HEK293T (cell line): ENCODE results near the gene ATG9A.

Source experiments
- CTCF ChIA-PET: fragments of 350-600 bp; formaldehyde crosslinking; extraction: SDS; loops from one replicate; lab custom pipeline; 2021; ENCODE audit warnings: antibody characterized with exemption, inconsistent platforms; lab: Yijun Ruan, JAX
- POLR2A ChIA-PET: fragments of 350-600 bp; formaldehyde crosslinking; extraction: SDS; loops from one replicate; lab custom pipeline; 2020; ENCODE audit warnings: antibody characterized with exemption, inconsistent platforms; lab: Yijun Ruan, JAX
- DNase-seq: peaks from one replicate; pipeline ENCODE4 v3.0.0; 2012; ENCODE audit warnings: mixed read lengths; ENCODE audit errors: extremely low spot score
- ARNT ChIP-seq: fragments of 450-650 bp; IDR thresholded peaks from 2 replicates; pipeline ENCODE4 v1.6.1; 2017; ENCODE audit warnings: mild to moderate bottlenecking
- BHLHE40 ChIP-seq: fragments of 450-650 bp; IDR thresholded peaks from 2 replicates; pipeline ENCODE4 v1.6.1; 2016; ENCODE audit warnings: mild to moderate bottlenecking, moderate library complexity, borderline replicate concordance
- CTBP1 ChIP-seq: fragments of 450-650 bp; IDR thresholded peaks from 2 replicates; pipeline ENCODE4 v1.6.1; 2016; ENCODE audit warnings: borderline replicate concordance
- ELF4 ChIP-seq: fragments of 450-650 bp; IDR thresholded peaks from 2 replicates; pipeline ENCODE4 v1.6.1; 2017; ENCODE audit warnings: antibody characterized with exemption
- FOXA1 ChIP-seq: fragments of 450-650 bp; IDR thresholded peaks from 2 replicates; pipeline ENCODE4 v1.6.1; 2016; ENCODE audit warnings: mild to moderate bottlenecking
- FOXK2 ChIP-seq: fragments of 450-650 bp; IDR thresholded peaks from 2 replicates; pipeline ENCODE4 v1.6.1; 2016; ENCODE audit warnings: mild to moderate bottlenecking
- FOXM1 ChIP-seq: fragments of 450-650 bp; IDR thresholded peaks from 2 replicates; pipeline ENCODE4 v1.6.1; 2017; ENCODE audit warnings: mild to moderate bottlenecking, borderline replicate concordance
- HDGF ChIP-seq: fragments of 450-650 bp; IDR thresholded peaks from 2 replicates; pipeline ENCODE4 v1.6.1; 2017; ENCODE audit warnings: antibody characterized with exemption, borderline replicate concordance
- L3MBTL2 ChIP-seq: fragments of 450-650 bp; conservative IDR thresholded peaks from 2 replicates; pipeline ENCODE4 v1.6.1; 2016; ENCODE audit warnings: mild to moderate bottlenecking
- LEF1 ChIP-seq: fragments of 450-650 bp; IDR thresholded peaks from 2 replicates; pipeline ENCODE4 v1.6.1; 2017; ENCODE audit warnings: mild to moderate bottlenecking, borderline replicate concordance
- NFRKB ChIP-seq: fragments of 450-650 bp; IDR thresholded peaks from 2 replicates; pipeline ENCODE4 v1.6.1; 2016; ENCODE audit warnings: mild to moderate bottlenecking, moderate library complexity
- PKNOX1 ChIP-seq: fragments of 450-650 bp; IDR thresholded peaks from 2 replicates; pipeline ENCODE4 v1.6.1; 2016
- SP1 ChIP-seq: fragments of 450-650 bp; IDR thresholded peaks from 2 replicates; pipeline ENCODE4 v1.6.1; 2017
- SUZ12 ChIP-seq: fragments of 450-650 bp; IDR thresholded peaks from 2 replicates; pipeline ENCODE4 v1.6.1; 2016; ENCODE audit warnings: mild to moderate bottlenecking
- TARDBP ChIP-seq: fragments of 450-650 bp; IDR thresholded peaks from 2 replicates; pipeline ENCODE4 v1.6.1; 2016
- ZNF384 ChIP-seq: fragments of 450-650 bp; IDR thresholded peaks from 2 replicates; pipeline ENCODE4 v1.6.1; 2016

Gene ATG9A

GRCh38 chr2:219234331-219234730 lies 4.9 kb upstream of the ATG9A start:
- TF ChIP-seq FOXA1 = no peak
- TF ChIP-seq BHLHE40 = no peak
- no peak for TF ChIP-seq FOXM1
- TF ChIP-seq L3MBTL2 = no peak
- CTCF ChIA-PET = no interaction called here
- no peak for DNase-seq
- POLR2A ChIA-PET = interaction anchor here (1.6 kb wide), 1 partner anchor 10 kb away, joined by 5 read pairs; the partner anchor contains the start of genes GLB1L and STK16

GRCh38 chr2:219230059-219230540 lies 664 bp upstream of the ATG9A start:
- TF ChIP-seq FOXK2 (no peak), L3MBTL2 (peak; percentile 46)
- peak; percentile 47 for DNase-seq
- ChIA-PET CTCF (interaction anchor here (0.7 to 1.5 kb wide), 2 partner anchors 65 to 236 kb away, joined by 3 to 4 read pairs; no protein-coding TSS in a partner anchor), POLR2A (interaction anchor here (0.7 to 2.7 kb wide), 8 partner anchors 8 to 54 kb away, joined by 3 to 27 read pairs (median 6); partner anchors contain the start of genes ABCB6, CNPPD1, GLB1L and STK16)

- ChIA-PET CTCF (interaction anchor here (0.5 to 1.5 kb wide), 3 partner anchors 10 to 66 kb away, joined by 3 to 4 read pairs (median 3); no protein-coding TSS in a partner anchor), POLR2A (interaction anchor here (1.2 to 2.7 kb wide), 6 partner anchors 9 to 66 kb away, joined by 3 to 27 read pairs (median 8); partner anchors contain the start of genes ABCB6, CNPPD1, GLB1L and STK16)
- no peak for TF ChIP-seq ARNT
- no peak for TF ChIP-seq FOXA1
- no peak for TF ChIP-seq HDGF
- no peak for TF ChIP-seq FOXK2
- TF ChIP-seq FOXM1 = no peak
- no peak for TF ChIP-seq NFRKB
- no peak for DNase-seq
Measured at GRCh38 chr2:219228911-219229304, 528 bp downstream of the ATG9A start.

- no peak for TF ChIP-seq TARDBP
- no peak for TF ChIP-seq FOXK2
- no peak for TF ChIP-seq FOXM1
- no peak for TF ChIP-seq SP1
- TF ChIP-seq PKNOX1 = no peak
- TF ChIP-seq NFRKB = no peak
- no peak for TF ChIP-seq ZNF384
- no peak for TF ChIP-seq HDGF
- no peak for TF ChIP-seq ARNT
- no peak for TF ChIP-seq L3MBTL2
- TF ChIP-seq CTBP1 = no peak
- TF ChIP-seq SUZ12 = no peak
- no peak for TF ChIP-seq ELF4
- no peak for TF ChIP-seq LEF1
- POLR2A ChIA-PET = interaction anchor here (1.0 to 2.7 kb wide), 5 partner anchors 9 to 67 kb away, joined by 3 to 27 read pairs (median 10); partner anchors contain the start of genes ABCB6, CNPPD1, GLB1L and STK16
- CTCF ChIA-PET = interaction anchor here (0.5 to 1.2 kb wide), 3 partner anchors 11 to 17 kb away, joined by 3 read pairs; no protein-coding TSS in a partner anchor
- no peak for DNase-seq
Measured at GRCh38 chr2:219228041-219228910, 1.2 kb downstream of the ATG9A start.

DNA sequence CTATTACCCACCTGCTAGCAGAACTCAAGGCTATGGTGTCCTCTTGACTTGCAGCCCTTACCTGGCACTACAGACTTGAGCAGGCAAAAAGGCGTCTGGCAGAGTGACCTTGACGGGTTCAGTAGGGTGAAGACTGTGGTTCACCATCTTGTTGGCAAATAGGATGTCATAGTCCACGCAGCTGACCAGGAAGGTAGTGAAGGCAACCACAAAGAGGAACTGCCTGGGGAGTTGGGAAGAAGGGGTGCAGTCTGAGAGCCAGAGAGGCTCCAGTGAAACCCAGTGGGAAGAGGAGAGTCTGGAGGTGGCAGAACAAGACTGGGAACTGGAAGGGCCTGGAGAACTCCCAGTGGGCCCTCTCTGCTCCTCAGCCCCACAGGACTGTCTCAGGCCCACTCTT lies 4.1 kb downstream of the ATG9A start:
- TF ChIP-seq FOXA1 (no peak), FOXK2 (no peak), ZNF384 (no peak), SUZ12 (no peak), FOXM1 (no peak), BHLHE40 (no peak), CTBP1 (no peak), TARDBP (no peak), SP1 (no peak)
- ChIA-PET POLR2A (interaction anchor here (1.8 kb wide), 1 partner anchor 20 kb away, joined by 10 read pairs; the partner anchor contains the start of genes GLB1L and STK16), CTCF (no interaction called here)
- DNase-seq = no peak

GRCh38 chr2:219223831-219224610 lies 5.4 kb downstream of the ATG9A start:
- TF ChIP-seq ELF4 = no peak
- TF ChIP-seq L3MBTL2 = no peak
- no peak for TF ChIP-seq ARNT
- no peak for TF ChIP-seq TARDBP
- TF ChIP-seq FOXK2 = no peak
- no peak for TF ChIP-seq PKNOX1
- TF ChIP-seq BHLHE40 = no peak
- no peak for TF ChIP-seq SP1
- TF ChIP-seq CTBP1 = no peak
- TF ChIP-seq SUZ12 = no peak
- TF ChIP-seq LEF1 = no peak
- no peak for TF ChIP-seq FOXA1
- TF ChIP-seq ZNF384 = no peak
- CTCF ChIA-PET = interaction anchor here (0.5 kb wide), 1 partner anchor 65 kb away, joined by 3 read pairs; no protein-coding TSS in a partner anchor
- POLR2A ChIA-PET = interaction anchor here (1.4 kb wide), 1 partner anchor 47 kb away, joined by 3 read pairs; the partner anchor contains the start of gene CNPPD1
- no peak for DNase-seq
